Suppressor macrophage treated with lipopolysaccharide for 1 hour (primary cell): ENCODE measurements around the gene PTPRB.
A peak's percentile ranks its signal among the peaks of the same experiment; 100 is the strongest.

Experiments used
- DNase-seq, 3 donors: peaks; one replicate each; pipeline ENCODE4 v3.0.0-alpha.2; 2020 to 2022

Gene PTPRB

DNA sequence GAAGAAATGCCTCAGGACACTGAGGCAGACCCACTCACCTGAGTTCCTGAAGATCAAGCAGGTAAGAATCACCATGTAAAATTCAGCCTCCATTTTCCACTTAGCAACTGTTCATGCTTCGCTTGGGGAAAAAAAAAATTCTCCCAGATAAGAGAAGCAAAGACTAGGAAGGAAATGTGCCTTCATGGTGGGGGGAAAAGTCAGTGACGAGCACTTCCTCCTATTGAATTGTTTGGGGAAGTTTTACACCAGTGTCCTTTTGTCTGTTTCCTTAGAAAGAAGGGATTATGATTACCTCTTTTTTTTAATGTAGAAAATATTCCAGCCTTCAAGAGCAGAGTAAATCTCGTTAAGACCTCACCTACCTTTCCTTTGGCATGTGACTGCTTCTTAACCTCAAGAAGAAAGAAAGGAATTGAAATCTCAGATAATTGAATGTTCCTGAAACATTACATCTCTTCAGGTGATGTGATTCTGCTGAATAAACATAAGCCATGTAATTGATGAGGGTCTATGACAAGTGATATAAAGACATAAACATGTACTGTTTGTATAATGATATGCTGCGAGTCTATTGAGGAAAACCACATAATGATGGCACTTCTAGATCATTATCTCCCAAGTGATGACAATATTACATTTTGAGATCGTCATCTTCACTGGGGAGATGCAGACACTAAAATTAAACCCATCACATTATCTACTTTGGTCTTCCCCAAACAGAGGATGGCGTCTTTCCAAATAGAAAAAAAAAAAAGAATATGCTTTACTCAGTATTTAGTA lies at the start of gene PTPRB:
Gene PTPRB, minus strand, starts transcription at position 127 of the 783 bp plus-strand sequence. Its CDS starts 34 bp downstream, at position 93.
- peak in 1 of 3 donors; percentile 17 for DNase-seq

DNA sequence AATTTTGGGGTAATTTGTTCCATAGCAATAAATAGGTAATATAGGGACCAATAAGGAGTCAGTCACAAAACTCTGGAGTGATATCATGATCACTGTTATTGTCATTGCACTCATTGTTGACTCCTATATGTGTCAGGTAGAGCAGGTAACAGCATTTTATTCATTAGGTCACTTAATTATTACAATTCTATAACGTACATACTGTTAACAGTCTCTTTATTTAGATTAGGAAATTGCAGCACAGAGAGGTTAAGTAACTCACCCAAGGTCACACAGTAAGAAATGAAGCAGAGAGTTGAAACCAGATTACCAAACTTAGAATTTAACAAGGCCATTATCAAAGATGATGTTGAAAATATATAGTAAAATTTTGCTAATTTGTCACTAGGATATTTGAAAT lies 49.7 kb upstream of the PTPRB start:
- no peak for DNase-seq

GRCh38 chr12:70686299-70686698 lies 49.1 kb upstream of the PTPRB start:
- DNase-seq = no peak

- DNase-seq = no peak
Measured at GRCh38 chr12:70683976-70684375, 46.7 kb upstream of the PTPRB start.

DNA sequence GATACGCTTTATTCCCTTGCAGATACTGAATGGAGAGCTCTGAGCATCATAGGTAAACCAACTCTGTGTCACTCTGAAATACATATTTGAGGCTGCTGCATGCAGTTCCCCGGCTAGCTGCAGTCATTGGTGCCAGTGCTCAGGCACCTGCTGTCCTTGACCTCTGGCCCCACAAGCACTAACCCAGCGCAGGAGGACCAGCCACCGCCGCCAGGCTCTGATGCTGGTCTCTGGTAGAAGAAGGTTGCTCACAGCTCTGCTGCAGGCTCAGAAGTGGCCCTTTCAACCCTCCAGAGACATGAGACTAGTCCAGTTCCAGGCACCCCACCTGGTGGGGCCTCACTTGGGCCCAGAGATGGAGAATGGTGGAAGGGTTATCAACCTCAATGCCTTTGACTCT lies 34.5 kb upstream of the PTPRB start:
- no peak for DNase-seq

- DNase-seq = no peak
Measured at GRCh38 chr12:70670948-70671347, 33.7 kb upstream of the PTPRB start.

DNA sequence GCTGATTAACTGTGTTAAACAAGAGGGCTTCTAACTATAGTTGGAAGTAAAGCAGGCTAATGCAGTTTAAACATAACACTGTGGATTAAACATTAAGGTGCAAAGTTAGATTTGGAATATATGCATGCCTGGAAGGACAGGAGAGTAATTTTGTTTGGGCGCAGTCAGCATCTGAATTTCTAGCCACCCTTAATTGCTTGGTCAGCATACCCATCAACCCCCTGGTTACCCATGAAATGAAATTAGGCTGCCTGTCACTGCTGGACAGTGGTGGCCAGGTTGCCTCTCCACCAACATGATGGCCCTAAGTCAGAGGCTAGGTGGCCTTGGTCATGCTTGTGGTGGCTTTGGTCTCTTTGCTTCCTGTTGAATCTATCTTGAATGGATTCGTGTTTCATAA lies 30.0 kb upstream of the PTPRB start:
- DNase-seq = no peak

- DNase-seq = no peak
Measured at GRCh38 chr12:70666364-70666763, 29.1 kb upstream of the PTPRB start.

- DNase-seq = no peak
Measured at GRCh38 chr12:70664465-70664881, 27.2 kb upstream of the PTPRB start.

DNA sequence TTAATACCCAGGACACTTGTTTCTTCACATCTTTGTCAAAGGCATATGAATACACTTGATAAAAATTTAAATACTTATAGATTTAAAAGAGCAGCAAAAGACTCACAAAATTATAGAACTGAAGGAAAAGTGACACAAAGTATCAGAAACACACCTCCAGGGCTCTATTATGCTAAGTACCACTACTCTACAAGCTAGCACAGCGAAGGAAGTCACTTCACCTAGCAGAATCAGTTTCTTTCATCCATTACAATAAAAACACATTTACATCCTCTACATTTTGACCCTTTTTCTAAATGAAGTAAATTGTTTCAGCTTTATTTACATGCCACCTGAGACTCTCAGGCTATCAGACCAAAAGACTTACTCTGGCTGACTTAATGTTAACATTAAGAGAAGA lies 26.6 kb upstream of the PTPRB start:
- no peak for DNase-seq

DNA sequence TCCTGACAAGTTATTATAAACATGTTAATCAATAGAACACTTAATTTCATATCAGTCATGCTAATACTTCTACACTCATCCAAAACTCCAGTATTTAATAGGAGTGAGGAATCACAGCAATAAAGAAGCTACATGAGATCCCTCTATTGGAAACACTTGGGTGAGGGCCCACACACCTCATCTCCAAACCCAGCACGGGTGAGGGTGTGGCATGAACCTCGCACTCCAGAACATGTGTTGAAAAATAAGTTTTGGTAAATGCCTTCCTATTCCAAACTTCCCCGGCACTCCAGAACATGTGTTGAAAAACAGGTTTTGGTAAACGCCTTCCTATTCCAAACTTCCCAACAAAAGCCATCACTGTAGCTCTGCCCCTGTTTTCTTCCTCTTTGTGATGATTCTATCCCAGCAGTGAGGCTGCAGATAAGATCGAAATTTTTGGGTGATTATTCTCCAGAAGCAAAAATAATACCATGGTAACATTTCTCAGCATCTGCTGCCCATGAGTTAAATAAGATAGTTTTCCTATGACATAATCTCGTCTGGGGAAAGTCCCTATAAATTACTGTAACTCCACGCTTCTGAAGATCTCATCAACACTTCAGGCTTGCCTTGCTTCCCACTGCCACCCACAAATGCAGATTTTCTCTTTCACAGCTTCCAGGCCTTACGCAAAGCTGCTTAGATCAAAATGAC lies 24.4 kb upstream of the PTPRB start:
- peak; percentile 11 to 41 (median 24) for DNase-seq

DNA sequence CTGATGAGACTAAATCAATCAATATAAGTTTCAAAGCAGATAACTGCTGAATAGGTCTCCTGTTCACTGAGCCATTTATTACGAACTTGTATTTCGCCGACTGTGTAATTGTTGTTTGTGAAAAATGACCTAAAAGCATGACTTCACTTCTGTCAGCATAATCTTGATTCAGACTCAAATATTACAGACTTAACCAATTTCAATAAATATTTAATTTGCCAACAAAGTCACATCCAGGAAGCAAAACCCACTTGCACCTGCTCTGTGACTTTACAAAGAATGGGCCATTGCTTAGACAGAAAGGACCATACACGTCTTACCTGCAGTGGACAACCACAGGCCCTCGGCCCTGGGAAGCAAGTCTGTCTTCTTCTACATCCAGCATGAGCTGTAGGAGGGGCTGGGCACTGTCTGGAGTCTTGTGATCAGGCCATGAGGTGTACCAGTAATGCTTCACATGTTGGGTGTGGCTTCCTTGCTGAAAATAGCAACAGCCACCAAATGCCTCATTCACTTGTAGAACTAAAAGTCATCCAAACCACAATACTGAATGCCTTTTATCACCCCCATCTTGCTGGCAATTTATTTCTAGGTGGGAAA lies 23.5 kb upstream of the PTPRB start:
- DNase-seq = peak in 1 of 3 donors; percentile 5

- DNase-seq = no peak
Measured at GRCh38 chr12:70660002-70660604, 22.9 kb upstream of the PTPRB start.

- no peak for DNase-seq
Measured at GRCh38 chr12:70659077-70659606, 21.9 kb upstream of the PTPRB start.

DNA sequence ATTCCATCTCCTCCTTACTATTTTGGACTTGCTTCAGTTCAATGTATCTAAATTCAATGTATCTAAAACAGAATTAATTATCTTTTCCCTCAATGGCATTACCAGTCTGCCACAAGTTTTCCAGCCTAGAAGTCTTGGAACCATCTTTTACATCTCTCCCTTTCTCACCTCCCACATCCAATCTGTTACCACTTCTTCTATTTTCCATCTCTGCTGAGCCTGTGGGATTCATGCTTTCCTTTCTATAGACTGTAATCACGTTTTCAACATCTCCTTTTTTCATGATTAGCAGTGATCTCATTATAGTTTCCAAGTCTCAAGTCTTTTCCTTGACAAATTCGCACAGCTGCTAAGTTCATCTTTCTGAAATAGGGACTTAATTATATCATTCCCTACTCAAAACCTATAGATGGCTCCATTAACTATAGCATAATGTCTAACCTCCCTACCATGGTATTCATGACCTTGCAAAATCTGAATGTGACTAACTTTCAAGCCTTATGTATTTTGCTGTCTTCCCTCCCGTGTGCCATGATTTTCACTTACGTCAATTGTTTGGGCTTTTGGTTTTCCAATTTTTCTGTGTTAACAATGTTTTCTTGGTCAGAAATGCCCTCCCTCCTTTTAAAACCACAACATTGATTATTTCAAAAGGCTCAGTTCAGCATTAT lies 20.5 kb upstream of the PTPRB start:
- DNase-seq = no peak

DNA sequence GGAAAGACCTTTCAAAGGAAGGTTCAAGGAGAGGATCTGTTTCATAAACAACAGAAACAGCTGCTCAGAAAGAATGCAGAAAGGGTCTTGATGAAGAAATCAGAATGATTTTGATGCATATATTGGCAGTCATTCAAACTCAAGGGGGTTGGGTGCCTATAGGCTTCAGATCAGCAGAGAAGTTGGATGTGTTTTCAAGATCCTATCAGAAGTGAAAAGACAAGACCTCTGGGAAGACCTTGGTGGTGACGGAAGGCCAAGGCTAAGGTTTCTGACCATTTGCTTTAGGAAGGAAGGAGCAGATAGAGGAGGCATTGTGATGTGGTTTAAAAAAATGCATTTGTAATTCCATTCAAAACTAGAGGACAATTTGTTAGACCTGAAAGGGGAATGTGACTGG lies 15.2 kb upstream of the PTPRB start:
- no peak for DNase-seq

GRCh38 chr12:70648831-70649230 lies 11.6 kb upstream of the PTPRB start:
- DNase-seq = no peak

DNA sequence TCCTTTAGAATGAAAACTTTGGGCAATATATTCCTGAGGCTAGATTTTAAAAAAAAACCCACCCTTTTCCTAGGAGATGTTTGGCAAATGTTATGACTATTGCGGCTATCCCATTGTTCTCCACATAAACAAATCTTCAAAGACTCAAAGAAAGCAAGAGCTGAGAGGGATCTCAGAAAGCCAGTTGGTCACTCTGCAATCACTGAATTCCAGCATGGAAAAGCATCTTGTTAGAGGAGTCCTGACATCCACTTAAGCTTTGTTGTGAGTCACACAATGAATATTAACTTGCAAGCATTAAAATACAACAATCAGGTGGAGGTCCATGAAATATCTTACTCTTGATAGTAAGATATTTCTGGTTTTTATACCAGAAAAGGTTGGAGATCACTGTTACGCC lies 11.0 kb upstream of the PTPRB start:
- DNase-seq = no peak

DNA sequence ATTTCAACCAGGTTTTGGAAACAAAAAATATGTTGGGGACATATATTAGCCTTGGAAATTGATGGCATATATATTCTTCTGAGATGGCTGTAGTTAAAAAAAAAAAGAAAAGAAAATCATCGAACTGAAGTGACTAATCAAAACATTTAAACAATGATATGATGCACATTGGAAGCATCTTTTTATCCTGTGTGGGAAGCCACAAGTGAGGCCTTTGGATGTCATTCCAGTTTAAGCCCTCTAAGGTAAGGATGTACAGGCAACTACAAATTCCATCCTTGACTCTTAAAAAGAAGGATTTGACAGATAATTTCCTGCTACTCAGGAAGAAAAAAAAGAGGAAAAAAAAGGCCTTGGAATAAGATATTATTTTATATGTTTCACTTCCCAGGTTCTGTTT lies 9.6 kb upstream of the PTPRB start:
- no peak for DNase-seq

DNA sequence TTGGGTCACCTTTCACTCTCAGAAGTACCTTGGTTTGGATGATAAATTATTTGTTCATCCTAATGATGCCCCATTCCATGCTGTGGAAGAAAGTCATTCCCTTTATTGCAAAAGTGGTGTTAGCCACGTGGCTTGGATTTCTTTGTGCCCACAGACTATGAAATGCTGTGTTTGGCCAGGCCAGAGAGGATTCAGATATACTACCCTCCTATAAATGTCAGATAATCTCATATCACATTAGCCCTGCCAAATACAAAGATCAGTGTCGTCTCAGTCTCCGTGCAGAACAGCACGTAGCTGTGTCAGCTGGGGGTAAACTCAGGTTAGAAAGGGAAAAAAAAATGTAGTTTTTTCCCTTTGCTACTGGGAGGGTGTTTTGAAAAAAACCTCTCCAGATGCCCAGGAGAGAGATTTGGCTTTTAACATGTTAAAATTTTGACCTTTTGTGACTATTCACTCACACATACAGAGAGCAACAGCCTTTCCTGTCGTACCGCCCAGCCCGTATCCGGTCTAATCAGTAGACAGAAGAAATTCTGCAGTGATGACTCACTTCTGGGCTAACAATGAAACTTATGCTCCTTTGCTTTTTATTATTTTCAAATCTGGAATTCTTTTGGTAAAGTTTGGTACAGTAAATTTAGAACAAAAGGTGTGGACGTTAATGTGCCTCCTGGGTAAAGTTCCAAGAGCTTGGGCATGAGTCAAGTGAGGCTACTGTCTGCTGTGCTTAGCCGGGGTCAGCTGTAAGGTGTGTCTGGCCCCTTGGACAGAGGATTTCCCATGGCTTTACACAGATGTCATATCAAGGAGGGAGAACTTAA lies 8.5 kb upstream of the PTPRB start:
- DNase-seq = peak in 2 of 3 donors; percentile 6 to 19

DNA sequence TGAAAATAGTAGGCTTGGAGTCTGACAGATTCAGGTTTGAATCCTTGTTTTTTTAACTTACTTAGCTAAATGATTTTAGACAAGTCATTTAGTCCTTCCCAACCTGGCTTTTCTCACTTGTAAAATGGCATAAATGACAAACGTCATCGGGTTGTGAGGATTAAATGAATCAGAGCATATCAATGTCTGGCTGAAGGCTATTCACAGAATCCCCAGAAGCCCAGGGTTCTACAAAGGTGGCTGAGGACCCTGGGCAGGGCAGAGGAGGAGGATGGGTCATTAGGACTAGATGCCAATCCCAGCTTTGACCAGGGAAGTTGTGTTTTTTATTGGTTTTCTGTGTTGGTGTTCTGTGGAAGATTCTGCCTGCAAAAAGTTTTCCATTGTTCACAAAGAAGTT lies 7.6 kb upstream of the PTPRB start:
- no peak for DNase-seq

DNA sequence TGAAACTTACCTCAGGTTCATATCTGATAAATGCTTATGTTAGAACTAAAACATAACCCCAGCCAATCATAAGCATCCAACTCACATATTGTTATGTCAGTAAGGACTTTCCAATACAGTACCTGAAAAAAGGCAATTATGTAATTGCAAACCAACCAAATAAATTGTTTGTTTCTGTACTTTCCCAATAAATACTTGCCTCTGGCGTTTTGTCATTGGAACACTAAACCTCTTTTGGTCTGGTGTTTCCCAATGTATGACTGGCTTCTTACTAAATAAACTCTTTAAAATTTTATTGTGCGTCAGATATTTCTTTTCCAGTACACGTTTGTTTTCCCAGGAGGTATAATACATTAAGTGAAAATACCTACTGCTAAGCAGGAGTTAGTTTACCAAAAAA lies 6.7 kb upstream of the PTPRB start:
- no peak for DNase-seq
